ENCODE data around the gene TCHH.

- TF ChIP-seq CTCF (IDR thresholded peaks at IDR 0.05): no peak
- no peak for TF ChIP-seq POLR2A (IDR thresholded peaks at IDR 0.05)
These were observed 49.4 kb upstream of the TCHH start for GRCh38 chr1:152164517-152165136.
